Purkinje cell (primary cell): ENCODE results near the gene RADX. TPM values are rescaled to one million over a fixed set of nuclear protein-coding genes. Genes with fewer than 3 reads are reported as not detected.

Experiments
- polyA plus RNA-seq: library from polyadenylated mRNA; unstranded; fragments of >200 nt; fragmentation: Nextera tagmentation; gene quantifications from 2 replicates; pipeline ENCODE4 v1.2.1, GENCODE V29; 2014

The RADX gene
- polyA plus RNA-seq: 1.2 TPM in 1 of 2 replicates, not detected in the other

GRCh38 chrX:106611679-106612392 is at the start of gene RADX:
Gene RADX, plus strand, starts transcription at chrX:106611978. Its CDS starts 103 bp downstream, at chrX:106612081.

GRCh38 chrX:106726485-106727437 is 115.0 kb downstream of the RADX start, which contains the start of gene RNF128:
Gene RNF128, plus strand, starts transcription at chrX:106726701. Its CDS starts 213 bp downstream, at chrX:106726914.

Other genes starting within 250 kb of the RADX start
- 9.4 and 13.6 TPM in 2 replicates for gene RNF128, start 114.7 kb downstream of the RADX start, polyA plus RNA-seq
- gene TBC1D8B, start 190.7 kb downstream of the RADX start, polyA plus RNA-seq: 1.2 and 5.6 TPM in 2 replicates